Measurements from ENCODE around the gene ZBED1.
"Not testable (repeated sequence)": the region's sequence is repeated elsewhere in the genome, so short reads cannot be mapped to it uniquely, and the experiment has no call there.

Gene ZBED1

GRCh38 chrX:2477313-2477712, 23.5 kb downstream of the ZBED1 start:
- H3K4me1 Mint-ChIP-seq, result peaks cover 13% of the 10 kb centered on the region
- DNase-seq, H3K9me3 Mint-ChIP-seq, H3K27me3 Mint-ChIP-seq, H3K27ac Mint-ChIP-seq, ATAC-seq, H3K4me3 Mint-ChIP-seq: not testable (repeated sequence)

GRCh38 chrX:2474963-2475726, 25.6 kb downstream of the ZBED1 start:
- peaks cover 13% of the 10 kb centered on the region for H3K4me1 Mint-ChIP-seq

GRCh38 chrX:2474280-2474962, 26.4 kb downstream of the ZBED1 start:
- Mint-ChIP-seq H3K9me3 (peaks cover 6 to 7% of the 10 kb centered on the region in 2 donors), H3K4me1 (peaks cover 13% of the 10 kb centered on the region), H3K27ac (no peak overlapping the region), H3K4me3 (no peak overlapping the region), H3K27me3 (no peaks in the 10 kb centered on the region)
- DNase-seq (no peak), ATAC-seq (no peak)

More at GRCh38 chrX:2474963-2475726, 25.6 kb downstream of the ZBED1 start:
- DNase-seq, result no peak
- Mint-ChIP-seq H3K4me3 (no peak overlapping the region), H3K27me3 (no peaks in the 10 kb centered on the region), H3K9me3 (peaks cover 6 to 7% of the 10 kb centered on the region in 2 donors), H3K27ac (no peak overlapping the region)
- ATAC-seq, result no peak

GRCh38 chrX:2473064-2473463, 27.7 kb downstream of the ZBED1 start:
- not testable (repeated sequence) for H3K27ac Mint-ChIP-seq, H3K9me3 Mint-ChIP-seq, H3K27me3 Mint-ChIP-seq, DNase-seq, ATAC-seq, H3K4me3 Mint-ChIP-seq
- peaks cover 13% of the 10 kb centered on the region for H3K4me1 Mint-ChIP-seq

GRCh38 chrX:2471641-2472040, 29.1 kb downstream of the ZBED1 start:
- Mint-ChIP-seq H3K27me3 (no peaks in the 10 kb centered on the region), H3K4me3 (no peak overlapping the region)
- ATAC-seq, result no peak

GRCh38 chrX:2471126-2471525, 29.6 kb downstream of the ZBED1 start:
- not testable (repeated sequence) for H3K9me3 Mint-ChIP-seq, H3K27me3 Mint-ChIP-seq, ATAC-seq, DNase-seq, H3K27ac Mint-ChIP-seq, H3K4me3 Mint-ChIP-seq
- peaks cover 13% of the 10 kb centered on the region for H3K4me1 Mint-ChIP-seq

More at GRCh38 chrX:2471641-2472040, 29.1 kb downstream of the ZBED1 start:
- DNase-seq, result no peak
- Mint-ChIP-seq H3K27ac (peak overlapping the region in 1 of 2 donors; percentile 86), H3K4me1 (peaks cover 13% of the 10 kb centered on the region), H3K9me3 (peaks cover 6 to 7% of the 10 kb centered on the region in 2 donors)

- H3K4me3 Mint-ChIP-seq, H3K27me3 Mint-ChIP-seq, H3K4me1 Mint-ChIP-seq, H3K27ac Mint-ChIP-seq, H3K9me3 Mint-ChIP-seq, DNase-seq, ATAC-seq: not testable (repeated sequence)
These were observed 30.9 kb downstream of the ZBED1 start for GRCh38 chrX:2469852-2470251.

GRCh38 chrX:2469196-2469685, 31.5 kb downstream of the ZBED1 start:
- peaks cover 6 to 7% of the 10 kb centered on the region in 2 donors for H3K9me3 Mint-ChIP-seq
- H3K4me3 Mint-ChIP-seq, result no peak overlapping the region
- no peaks in the 10 kb centered on the region for H3K27me3 Mint-ChIP-seq
- no peak for ATAC-seq
- peaks cover 6% of the 10 kb centered on the region for H3K4me1 Mint-ChIP-seq
- no peak for DNase-seq
- peak overlapping the region in 1 of 2 donors; percentile 54 for H3K27ac Mint-ChIP-seq

- no peak for ATAC-seq
- Mint-ChIP-seq H3K9me3 (peaks cover 6 to 7% of the 10 kb centered on the region in 2 donors), H3K4me1 (peaks cover 1% of the 10 kb centered on the region), H3K27ac (peak overlapping the region; percentile 41 to 54), H3K4me3 (no peak overlapping the region), H3K27me3 (no peaks in the 10 kb centered on the region)
- DNase-seq, result no peak
These were observed 32.2 kb downstream of the ZBED1 start for GRCh38 chrX:2468261-2469195.

GRCh38 chrX:2466876-2467656, 33.7 kb downstream of the ZBED1 start:
- H3K9me3 Mint-ChIP-seq, result peaks cover 6 to 7% of the 10 kb centered on the region in 2 donors
- no peak overlapping the region for H3K27ac Mint-ChIP-seq
- no peaks in the 10 kb centered on the region for H3K27me3 Mint-ChIP-seq
- no peak for ATAC-seq
- H3K4me3 Mint-ChIP-seq, result no peak overlapping the region
- no peaks in the 10 kb centered on the region for H3K4me1 Mint-ChIP-seq
- no peak for DNase-seq

- DNase-seq (no peak), ATAC-seq (no peak)
- peaks cover 5% of the 10 kb centered on the region for H3K4me1 Mint-ChIP-seq
- H3K27me3 Mint-ChIP-seq, result no peaks in the 10 kb centered on the region
- peaks cover 1 to 2% of the 10 kb centered on the region in 2 donors for H3K9me3 Mint-ChIP-seq
- no peak overlapping the region for H3K4me3 Mint-ChIP-seq
- H3K27ac Mint-ChIP-seq, result no peak overlapping the region
These were observed 36.1 kb downstream of the ZBED1 start for GRCh38 chrX:2464677-2465166.

- no peaks in the 10 kb centered on the region for H3K9me3 Mint-ChIP-seq
- H3K27me3 Mint-ChIP-seq, result no peaks in the 10 kb centered on the region
- H3K4me1 Mint-ChIP-seq, result peaks cover 5% of the 10 kb centered on the region
- ATAC-seq (no peak), DNase-seq (no peak)
- H3K27ac Mint-ChIP-seq, result peak overlapping the region in 1 of 2 donors; percentile 8
- no peak overlapping the region for H3K4me3 Mint-ChIP-seq
These were observed 36.7 kb downstream of the ZBED1 start for GRCh38 chrX:2463973-2464676.

GRCh38 chrX:2463481-2463880, 37.3 kb downstream of the ZBED1 start:
- not testable (repeated sequence) for H3K4me3 Mint-ChIP-seq, ATAC-seq, H3K9me3 Mint-ChIP-seq, H3K27me3 Mint-ChIP-seq, H3K27ac Mint-ChIP-seq, DNase-seq, H3K4me1 Mint-ChIP-seq

GRCh38 chrX:2462780-2463179, 38.0 kb downstream of the ZBED1 start:
- no peak overlapping the region for H3K27ac Mint-ChIP-seq

More at GRCh38 chrX:2462780-2463179, 38.0 kb downstream of the ZBED1 start:
- Mint-ChIP-seq H3K9me3 (no peaks in the 10 kb centered on the region), H3K27me3 (no peaks in the 10 kb centered on the region), H3K4me1 (peaks cover 5% of the 10 kb centered on the region), H3K4me3 (no peak overlapping the region)
- DNase-seq, result no peak
- no peak for ATAC-seq

Data from stimulated activated naive CD8-positive, alpha-beta T cell treated with anti-CD3 and anti-CD28 coated beads, Interleukin-15, amount 100 ng/mL, for 72 hours (primary cell).